Vagina (tissue), 2 donors: Measurements from ENCODE around the gene SUGCT. TPM values are rescaled to one million over a fixed set of nuclear protein-coding genes. Genes with fewer than 3 reads are reported as not detected.

Experiments
- DNase-seq, 2 donors: peaks; one replicate each; pipeline ENCODE4 v3.0.0-alpha.2; 2017; ENCODE audit errors: extremely low spot score in 2 of 2
- H3K27ac ChIP-seq: fragments of 200-600 bp; sonication (generic); one replicate; pipeline ENCODE4 v1.5.1; 2019
- H3K27me3 ChIP-seq: fragments of 200-600 bp; sonication (generic); one replicate; pipeline ENCODE4 v1.5.1; 2019
- H3K36me3 ChIP-seq, 2 donors: fragments of 200-600 bp; sonication (generic); one replicate each; pipeline ENCODE4 v1.5.1; 2017 to 2019
- H3K4me1 ChIP-seq: fragments of 200-600 bp; sonication (generic); one replicate; pipeline ENCODE4 v1.5.1; 2019
- H3K4me3 ChIP-seq, 2 donors: fragments of 200-600 bp; sonication (generic); 1 replicate in 1 of 2; 2 replicates in 1 of 2; pipeline ENCODE4 v1.5.1; 2016 to 2019
- H3K9me3 ChIP-seq: fragments of 200-600 bp; sonication (generic); one replicate; pipeline ENCODE4 v1.5.1; 2019
- POLR2A ChIP-seq, 2 donors: fragments of 450-650 bp; IDR thresholded peaks; one replicate each; pipeline ENCODE4 v1.6.1; 2017; ENCODE audit warnings: antibody characterized with exemption in 2 of 2, mild to moderate bottlenecking in 2 of 2, moderate library complexity in 2 of 2
- POLR2AphosphoS5 ChIP-seq, 2 donors: sonication (generic); formaldehyde crosslinking; IDR thresholded peaks; one replicate each; pipeline ENCODE4 v1.9.0; 2017; ENCODE audit warnings: antibody characterized with exemption in 2 of 2, mild to moderate bottlenecking in 2 of 2, low read depth in 1 of 2; ENCODE audit not compliant: insufficient read depth in 1 of 2
- intact Hi-C: fragments of 100-400 bp; cut with DNase I; formaldehyde crosslinking; loops from one replicate; pipeline ENCODE4 v1.15.1; 2023
- total RNA-seq: library from RNA; depleted of rRNA; stranded (reverse); fragments of >200 nt; gene quantifications from one replicate; pipeline ENCODE4 v1.2.3, GENCODE V29; 2016
- TF ChIP-seq, protein P1 (sequence below), 3 experiments: fragments of 450-650 bp in 2 of 3; fragments of 200-600 bp in 1 of 3; sonication (generic) in 1 of 3; IDR thresholded peaks; one replicate each; pipeline ENCODE4 v1.5.1; 2017 to 2019; ENCODE audit warnings: antibody characterized with exemption in 3 of 3, mild to moderate bottlenecking in 2 of 3, moderate library complexity in 2 of 3

Gene SUGCT
- total RNA-seq, 1 donor from 2014 or later = 2.2 TPM

- H3K9me3 ChIP-seq = no peaks in the 10 kb centered on the region
- H3K4me1 ChIP-seq = no peaks in the 10 kb centered on the region
- no peaks in the 10 kb centered on the region for H3K27me3 ChIP-seq
- TF ChIP-seq, protein P1, sequence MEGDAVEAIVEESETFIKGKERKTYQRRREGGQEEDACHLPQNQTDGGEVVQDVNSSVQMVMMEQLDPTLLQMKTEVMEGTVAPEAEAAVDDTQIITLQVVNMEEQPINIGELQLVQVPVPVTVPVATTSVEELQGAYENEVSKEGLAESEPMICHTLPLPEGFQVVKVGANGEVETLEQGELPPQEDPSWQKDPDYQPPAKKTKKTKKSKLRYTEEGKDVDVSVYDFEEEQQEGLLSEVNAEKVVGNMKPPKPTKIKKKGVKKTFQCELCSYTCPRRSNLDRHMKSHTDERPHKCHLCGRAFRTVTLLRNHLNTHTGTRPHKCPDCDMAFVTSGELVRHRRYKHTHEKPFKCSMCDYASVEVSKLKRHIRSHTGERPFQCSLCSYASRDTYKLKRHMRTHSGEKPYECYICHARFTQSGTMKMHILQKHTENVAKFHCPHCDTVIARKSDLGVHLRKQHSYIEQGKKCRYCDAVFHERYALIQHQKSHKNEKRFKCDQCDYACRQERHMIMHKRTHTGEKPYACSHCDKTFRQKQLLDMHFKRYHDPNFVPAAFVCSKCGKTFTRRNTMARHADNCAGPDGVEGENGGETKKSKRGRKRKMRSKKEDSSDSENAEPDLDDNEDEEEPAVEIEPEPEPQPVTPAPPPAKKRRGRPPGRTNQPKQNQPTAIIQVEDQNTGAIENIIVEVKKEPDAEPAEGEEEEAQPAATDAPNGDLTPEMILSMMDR (IDR thresholded peaks at IDR 0.05) = no peak
- TF ChIP-seq POLR2A (IDR thresholded peaks at IDR 0.05) = no peak
- TF ChIP-seq POLR2AphosphoS5 (IDR thresholded peaks at IDR 0.05; ENCODE audit: insufficient read depth in 1 of 2, low read depth in 1 of 2) = no peak
- no peak overlapping the region for H3K27ac ChIP-seq
- no peaks in the 10 kb centered on the region for H3K36me3 ChIP-seq
- intact Hi-C loops = no loop called here
- DNase-seq = no peak
- no peak overlapping the region for H3K4me3 ChIP-seq
Observed at GRCh38 chr7:40499718-40500117, 364.9 kb downstream of the SUGCT start.

- DNase-seq = no peak
- no peaks in the 10 kb centered on the region for H3K27me3 ChIP-seq
- no peaks in the 10 kb centered on the region for H3K36me3 ChIP-seq
- H3K4me1 ChIP-seq = no peaks in the 10 kb centered on the region
- intact Hi-C loops = no loop called here
- TF ChIP-seq, protein P1 (IDR thresholded peaks at IDR 0.05) = no peak
- TF ChIP-seq POLR2A (IDR thresholded peaks at IDR 0.05) = no peak
- TF ChIP-seq POLR2AphosphoS5 (IDR thresholded peaks at IDR 0.05; ENCODE audit: insufficient read depth in 1 of 2, low read depth in 1 of 2) = no peak
- no peaks in the 10 kb centered on the region for H3K9me3 ChIP-seq
- H3K4me3 ChIP-seq = no peak overlapping the region
- H3K27ac ChIP-seq = no peak overlapping the region
Observed at GRCh38 chr7:40500219-40500618, 365.4 kb downstream of the SUGCT start.

GRCh38 chr7:40502359-40502758 lies 367.6 kb downstream of the SUGCT start:
- H3K27me3 ChIP-seq = no peaks in the 10 kb centered on the region
- TF ChIP-seq, protein P1 (IDR thresholded peaks at IDR 0.05) = no peak
- TF ChIP-seq POLR2A (IDR thresholded peaks at IDR 0.05) (no peak), POLR2AphosphoS5 (IDR thresholded peaks at IDR 0.05; ENCODE audit: insufficient read depth in 1 of 2, low read depth in 1 of 2) (no peak)

DNA sequence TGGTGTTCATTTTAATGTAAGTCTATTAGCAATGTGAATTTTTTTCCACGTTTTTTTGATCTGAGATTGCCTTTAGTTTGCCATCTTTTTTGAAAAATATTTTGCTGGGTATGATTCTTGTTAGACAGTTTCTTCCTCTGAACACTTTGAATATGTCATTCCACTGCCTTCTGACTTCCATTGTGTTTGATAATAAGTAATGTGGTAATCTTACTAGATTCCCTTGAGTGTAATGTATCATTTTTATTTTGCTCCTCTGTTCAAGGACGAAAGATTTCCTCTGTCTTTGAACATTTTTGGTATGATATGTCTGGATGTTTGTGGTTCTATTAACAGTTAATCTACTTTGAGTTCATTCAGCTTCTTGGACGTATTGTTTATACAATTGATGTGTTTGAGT lies 371.4 kb downstream of the SUGCT start:
- Histone ChIP-seq H3K4me3 (no peak overlapping the region), H3K27ac (no peak overlapping the region), H3K4me1 (no peaks in the 10 kb centered on the region), H3K27me3 (no peaks in the 10 kb centered on the region), H3K9me3 (no peaks in the 10 kb centered on the region), H3K36me3 (no peaks in the 10 kb centered on the region)
- intact Hi-C loops = no loop called here
- TF ChIP-seq POLR2A (IDR thresholded peaks at IDR 0.05) (no peak), POLR2AphosphoS5 (IDR thresholded peaks at IDR 0.05; ENCODE audit: insufficient read depth in 1 of 2, low read depth in 1 of 2) (no peak)
- TF ChIP-seq, protein P1 (IDR thresholded peaks at IDR 0.05) = no peak
- no peak for DNase-seq

More at GRCh38 chr7:40502359-40502758, 367.6 kb downstream of the SUGCT start:
- Histone ChIP-seq H3K27ac (no peak overlapping the region), H3K4me3 (no peak overlapping the region), H3K9me3 (no peaks in the 10 kb centered on the region), H3K4me1 (no peaks in the 10 kb centered on the region), H3K36me3 (no peaks in the 10 kb centered on the region)
- no peak for DNase-seq
- intact Hi-C loops = no loop called here

- Histone ChIP-seq H3K27ac (no peak overlapping the region), H3K4me3 (no peak overlapping the region), H3K36me3 (no peaks in the 10 kb centered on the region), H3K27me3 (no peaks in the 10 kb centered on the region), H3K9me3 (no peaks in the 10 kb centered on the region), H3K4me1 (no peaks in the 10 kb centered on the region)
- TF ChIP-seq, protein P1 (IDR thresholded peaks at IDR 0.05) = no peak
- TF ChIP-seq POLR2AphosphoS5 (IDR thresholded peaks at IDR 0.05; ENCODE audit: insufficient read depth in 1 of 2, low read depth in 1 of 2) = no peak
- DNase-seq = no peak
- intact Hi-C loops = no loop called here
Observed at GRCh38 chr7:40507166-40507565, 372.4 kb downstream of the SUGCT start.
